Activated effector memory CD4-positive, alpha-beta T cell treated with anti-CD3 and anti-CD28 coated beads, Interleukin-2, amount 50 U/mL, for 16 hours (primary cell): ENCODE data around the gene THPO.

Experiments
- DNase-seq: peaks from one replicate; pipeline ENCODE4 v3.0.0-alpha.2; 2020

Gene THPO

GRCh38 chr3:184327171-184327570, 50.8 kb downstream of the THPO start:
- no peak for DNase-seq

GRCh38 chr3:184325715-184326369, 52.2 kb downstream of the THPO start:
- DNase-seq, result peak; percentile 78

GRCh38 chr3:184325269-184325668, 52.7 kb downstream of the THPO start:
- no peak for DNase-seq

GRCh38 chr3:184323696-184324095, 54.3 kb downstream of the THPO start:
- DNase-seq, result no peak

GRCh38 chr3:184322731-184323487, 55.1 kb downstream of the THPO start:
- no peak for DNase-seq
